Ureter (tissue), 1 donor: ENCODE measurements around the gene SLC25A14. TPM values are rescaled to one million over a fixed set of nuclear protein-coding genes. Genes with fewer than 3 reads are reported as not detected.
"Not testable (repeated sequence)": the region's sequence is repeated elsewhere in the genome, so short reads cannot be mapped to it uniquely, and the experiment has no call there.

Experiments
- DNase-seq: peaks from one replicate; pipeline ENCODE4 v3.0.0-alpha.2; 2020; ENCODE audit warnings: low spot score
- total RNA-seq: library from RNA; stranded (reverse); gene quantifications from one replicate; pipeline ENCODE4 v1.2.4, GENCODE V29; 2023
- donor health status: DM: yes; HTN: yes; CAD: no.

The SLC25A14 gene
- total RNA-seq = 13.6 TPM

- peak; percentile 70 for DNase-seq
These were observed at the start of gene SLC25A14 for GRCh38 chrX:130339408-130340222. Gene SLC25A14, plus strand, starts transcription at chrX:130339919. Its CDS starts 360 bp downstream, at chrX:130340279.

- no peak for DNase-seq
These were observed 44.0 kb upstream of the SLC25A14 start for GRCh38 chrX:130295519-130296296.

- no peak for DNase-seq
These were observed 43.4 kb upstream of the SLC25A14 start for GRCh38 chrX:130296297-130296678.

GRCh38 chrX:130296743-130297142 is 43.0 kb upstream of the SLC25A14 start:
- DNase-seq = no peak

GRCh38 chrX:130299279-130300009 is 40.3 kb upstream of the SLC25A14 start:
- no peak for DNase-seq

GRCh38 chrX:130300010-130300282 is 39.8 kb upstream of the SLC25A14 start:
- DNase-seq = no peak

GRCh38 chrX:130301405-130301804 is 38.3 kb upstream of the SLC25A14 start:
- no peak for DNase-seq

GRCh38 chrX:130301977-130302376 is 37.7 kb upstream of the SLC25A14 start:
- DNase-seq = no peak

- DNase-seq = no peak
These were observed 34.9 kb upstream of the SLC25A14 start for GRCh38 chrX:130304587-130305368.

GRCh38 chrX:130319886-130320285 is 19.8 kb upstream of the SLC25A14 start:
- DNase-seq = not testable (repeated sequence)

GRCh38 chrX:130321550-130321949 is 18.2 kb upstream of the SLC25A14 start:
- DNase-seq = no peak

GRCh38 chrX:130330146-130330545 is 9.6 kb upstream of the SLC25A14 start:
- DNase-seq = no peak

GRCh38 chrX:130330706-130331105 is 9.0 kb upstream of the SLC25A14 start:
- peak; percentile 44 for DNase-seq

GRCh38 chrX:130336531-130336930 is 3.2 kb upstream of the SLC25A14 start:
- no peak for DNase-seq

GRCh38 chrX:130338869-130339268 is 850 bp upstream of the SLC25A14 start:
- DNase-seq = not testable (repeated sequence)

GRCh38 chrX:130340271-130340670 is 552 bp downstream of the SLC25A14 start:
- DNase-seq = no peak

GRCh38 chrX:130343411-130343810 is 3.7 kb downstream of the SLC25A14 start:
- DNase-seq = no peak

GRCh38 chrX:130347321-130347720 is 7.6 kb downstream of the SLC25A14 start:
- DNase-seq = no peak

GRCh38 chrX:130351567-130351966 is 11.8 kb downstream of the SLC25A14 start:
- no peak for DNase-seq

- DNase-seq = not testable (repeated sequence)
These were observed 12.3 kb downstream of the SLC25A14 start for GRCh38 chrX:130352050-130352449.

GRCh38 chrX:130376077-130376476 is 36.4 kb downstream of the SLC25A14 start:
- DNase-seq = no peak
